GM21529 (cell line): ENCODE results near the gene L3MBTL4.
"Not testable (repeated sequence)": the region's sequence is repeated elsewhere in the genome, so short reads cannot be mapped to it uniquely, and the experiment has no call there.

Experiments used
- ATAC-seq: cut with Tn5 transposase; IDR thresholded peaks from one replicate; pipeline ENCODE4 v1.9.1; 2021; ENCODE audit not compliant: unreplicated experiment

L3MBTL4 gene

DNA sequence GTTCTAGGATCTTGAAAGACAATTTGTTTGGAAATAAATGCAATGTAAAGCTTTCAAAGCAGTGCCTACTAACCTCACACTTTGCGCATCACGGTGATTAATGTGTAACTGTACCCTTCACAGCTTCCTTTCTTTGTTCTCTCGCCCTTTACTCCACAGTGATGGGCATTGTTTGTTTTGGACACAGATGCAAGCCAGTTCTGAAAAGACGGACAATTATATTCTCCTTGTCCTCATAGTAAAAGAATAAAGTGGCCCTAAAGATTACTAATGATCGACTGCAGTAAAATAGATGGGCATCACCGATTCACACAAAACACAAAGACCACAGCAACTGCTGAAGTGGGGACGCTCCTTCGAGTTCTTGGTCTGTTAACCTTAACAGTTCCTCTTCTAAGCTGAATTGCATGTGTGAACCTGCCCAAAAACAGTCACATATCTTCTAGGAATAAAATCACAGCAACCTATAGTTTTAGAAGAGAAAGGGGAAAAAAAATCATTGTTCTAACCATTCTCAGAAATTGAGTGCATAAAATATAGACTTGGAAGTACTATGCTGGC is 7.7 kb downstream of the L3MBTL4 start:
- no peak for ATAC-seq

DNA sequence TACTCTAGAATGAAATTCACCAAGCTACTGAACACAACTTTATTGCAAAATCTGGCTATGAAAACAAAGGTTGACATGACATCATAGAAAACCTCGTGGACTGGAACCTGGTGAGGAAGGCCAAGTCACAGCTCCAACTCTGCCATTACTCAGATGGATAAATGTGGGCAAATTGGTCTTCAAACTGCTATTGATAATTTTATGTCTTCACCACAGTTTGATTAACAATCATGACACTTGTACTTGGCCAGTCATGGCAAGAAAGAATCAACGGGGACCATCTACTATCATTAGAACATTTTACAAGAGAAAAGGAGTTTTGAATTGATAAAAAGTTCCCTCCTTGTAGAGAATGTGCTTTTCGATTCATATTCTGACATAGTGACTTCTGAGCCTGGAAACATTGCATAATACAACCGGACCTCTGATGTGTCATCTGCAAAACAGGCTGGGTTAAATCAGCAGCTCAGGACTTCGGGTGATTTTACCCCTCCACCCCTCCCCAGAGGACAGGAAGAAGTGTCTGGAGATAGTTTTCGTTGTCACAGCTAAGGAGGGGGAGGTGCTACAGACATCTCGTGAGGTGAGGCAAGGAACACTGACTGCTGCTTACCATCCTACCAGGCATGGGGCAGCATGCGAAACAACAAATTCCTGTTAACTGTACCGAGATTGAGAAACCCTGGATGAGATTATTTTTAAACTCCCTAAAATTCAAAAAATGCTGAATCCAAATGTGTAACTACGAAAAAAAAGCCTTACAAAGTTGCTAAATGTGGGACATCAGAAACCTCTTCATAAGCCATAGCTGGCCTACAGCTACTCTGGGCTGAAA is 8.4 kb downstream of the L3MBTL4 start:
- no peak for ATAC-seq

DNA sequence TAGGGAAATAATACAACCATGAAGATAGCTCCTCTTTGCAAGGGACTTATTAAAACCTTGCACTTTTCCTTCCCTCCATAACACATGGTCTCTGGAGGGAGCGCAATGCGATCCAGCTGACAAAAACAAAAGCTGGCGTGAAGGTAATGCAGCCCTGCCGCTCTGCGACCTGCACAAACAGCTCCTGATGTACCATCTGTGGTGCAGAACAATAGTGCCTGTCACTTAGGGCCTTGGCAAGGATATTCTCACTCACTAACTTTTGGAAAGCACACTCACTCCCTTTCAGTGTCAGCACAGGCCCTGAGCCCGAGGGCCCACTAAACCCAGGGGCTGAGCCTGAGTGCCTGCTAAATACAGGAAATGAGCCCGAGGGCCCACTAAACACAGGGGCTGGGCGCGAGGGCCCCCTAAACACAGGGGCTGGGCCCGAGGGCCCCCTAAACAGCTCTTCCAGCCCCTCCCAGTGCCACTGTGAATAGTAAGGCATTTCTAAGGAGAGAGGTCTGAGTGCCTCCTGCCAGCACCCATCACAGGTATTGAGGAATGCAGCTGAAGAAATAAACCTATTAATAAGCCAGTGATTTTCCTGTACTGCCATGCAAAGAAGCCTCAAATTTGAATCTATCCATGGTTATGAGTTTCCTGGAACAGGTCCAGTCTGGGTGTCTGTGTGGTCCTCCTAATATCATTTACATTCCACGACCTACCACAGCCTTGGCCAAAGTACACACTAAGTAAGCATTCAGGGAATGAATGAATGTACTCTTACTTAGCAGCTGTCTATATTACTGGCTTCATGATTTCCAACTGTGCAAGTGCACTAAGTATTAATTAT is 9.3 kb downstream of the L3MBTL4 start:
- no peak for ATAC-seq

DNA sequence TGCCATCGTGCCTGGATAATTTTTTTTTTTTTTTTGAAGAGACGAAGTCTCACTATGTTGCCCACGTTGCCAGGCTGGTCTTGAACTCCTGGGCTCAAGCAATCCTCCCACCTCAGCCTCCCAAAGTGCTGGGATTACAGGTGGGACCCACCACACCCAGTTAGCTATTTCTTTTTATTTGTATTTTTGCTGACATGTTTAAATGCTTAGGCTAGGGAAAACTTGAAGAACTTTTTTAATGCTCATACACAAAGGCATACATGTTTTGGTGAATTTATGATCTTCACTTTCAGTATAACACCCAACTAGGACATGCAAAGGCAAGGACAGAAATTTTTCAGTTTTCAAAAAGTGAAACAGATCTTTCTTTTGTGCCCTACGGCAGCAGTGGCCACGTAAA is 9.9 kb downstream of the L3MBTL4 start:
- no peak for ATAC-seq

DNA sequence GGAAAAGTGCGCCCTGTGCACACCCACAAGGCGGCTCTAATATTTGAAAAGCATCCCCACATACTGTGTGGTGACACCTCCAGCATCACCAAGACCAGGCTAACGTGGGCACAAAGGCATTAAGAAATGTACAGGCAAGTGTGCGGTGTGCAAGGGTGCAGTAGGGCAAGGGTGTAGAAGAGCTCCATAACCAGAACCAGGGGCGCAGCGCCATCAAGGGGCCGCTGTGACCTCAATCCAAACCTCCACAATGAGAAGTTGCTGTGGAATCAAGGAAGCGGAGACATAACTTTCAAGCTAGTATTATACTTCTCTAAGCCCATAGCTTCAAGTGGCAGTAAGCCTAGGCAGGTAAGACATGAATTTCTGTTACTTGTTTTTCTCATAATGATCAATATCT is 13.0 kb downstream of the L3MBTL4 start:
- ATAC-seq = no peak

DNA sequence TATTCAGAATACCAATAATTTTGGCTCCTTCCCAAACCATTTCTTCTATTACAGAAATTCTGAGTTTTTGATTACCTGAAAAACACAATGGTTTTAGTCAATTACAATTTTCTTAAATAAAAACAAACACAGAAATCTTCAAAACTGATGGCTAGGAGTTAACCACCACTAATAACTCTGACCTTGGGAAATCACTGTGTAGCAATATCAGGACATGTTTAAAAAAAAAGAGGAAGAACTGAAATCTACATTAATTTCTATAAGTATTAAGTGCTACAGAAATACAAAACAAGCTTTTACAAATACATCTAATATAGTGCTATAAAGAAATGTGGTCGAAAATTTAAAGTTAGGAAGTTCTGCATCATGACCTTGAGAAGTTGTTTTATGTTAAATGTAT is 14.9 kb downstream of the L3MBTL4 start:
- ATAC-seq = no peak

DNA sequence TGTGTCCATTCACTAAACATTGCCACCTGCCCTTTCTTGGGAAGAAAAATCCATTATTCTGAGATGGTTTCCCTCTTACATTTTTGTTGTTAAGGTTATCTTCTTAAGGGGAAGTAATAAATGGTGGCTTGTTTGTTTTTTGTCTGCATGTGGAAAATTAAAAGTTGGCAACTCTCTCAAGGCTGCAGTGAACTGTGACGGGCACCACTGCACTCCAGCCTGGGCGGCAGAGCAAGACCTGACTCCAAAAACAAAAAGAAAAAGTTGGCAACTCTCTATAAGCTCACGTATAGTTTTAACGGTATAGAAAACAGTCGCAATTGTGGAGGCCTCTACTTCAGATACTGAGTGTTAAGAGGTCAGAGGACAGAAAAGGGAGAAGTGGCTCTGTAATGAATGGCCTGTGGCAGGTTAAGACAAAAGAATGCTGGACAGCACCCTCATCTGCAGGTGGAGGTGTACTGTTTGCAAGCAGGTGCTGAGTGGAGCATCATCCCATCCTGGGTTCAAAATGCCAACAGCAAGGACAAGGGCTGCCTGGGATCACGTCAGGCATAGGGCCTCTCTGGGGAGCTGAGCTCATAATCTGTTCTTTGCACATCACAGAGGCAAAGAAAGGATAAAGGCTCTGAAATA is 16.7 kb downstream of the L3MBTL4 start:
- no peak for ATAC-seq

DNA sequence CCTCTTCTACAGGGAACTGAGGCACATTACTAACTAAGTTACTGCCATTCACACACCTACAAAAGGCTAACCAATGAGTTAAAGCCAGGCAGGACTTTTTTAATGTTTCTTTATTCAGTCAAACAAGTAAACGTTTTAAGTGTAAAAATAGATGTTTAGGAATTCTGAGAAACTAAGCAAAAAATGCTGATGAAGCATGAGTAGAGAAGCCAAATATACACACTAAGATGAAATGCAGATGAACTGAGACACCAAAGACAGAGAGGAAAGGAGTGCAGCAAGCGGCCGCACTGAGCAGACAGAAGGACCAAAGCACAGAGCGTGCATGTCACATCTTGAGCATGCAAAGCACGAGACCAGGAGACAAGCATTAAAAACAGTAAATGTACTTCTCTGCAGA is 17.9 kb downstream of the L3MBTL4 start:
- ATAC-seq = no peak

DNA sequence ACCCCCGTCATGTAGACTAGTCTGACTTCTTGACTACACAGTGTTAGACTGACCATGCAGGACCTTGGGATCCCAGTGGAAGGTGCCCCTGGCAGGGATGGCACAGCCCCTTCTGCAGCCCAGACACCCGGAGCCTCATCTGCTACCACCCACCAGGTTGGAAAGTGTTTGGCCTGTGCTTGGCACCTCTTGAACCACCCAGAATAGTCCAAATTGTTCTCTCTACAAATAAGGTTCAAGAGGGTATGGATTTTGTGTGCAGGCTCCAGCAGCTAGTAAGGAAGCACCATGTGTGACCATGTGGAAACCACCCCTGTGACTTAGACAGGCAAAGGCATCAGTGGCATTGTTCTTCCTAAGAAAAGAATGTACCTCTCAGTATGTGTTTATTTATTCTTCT is 18.4 kb downstream of the L3MBTL4 start:
- ATAC-seq = no peak

DNA sequence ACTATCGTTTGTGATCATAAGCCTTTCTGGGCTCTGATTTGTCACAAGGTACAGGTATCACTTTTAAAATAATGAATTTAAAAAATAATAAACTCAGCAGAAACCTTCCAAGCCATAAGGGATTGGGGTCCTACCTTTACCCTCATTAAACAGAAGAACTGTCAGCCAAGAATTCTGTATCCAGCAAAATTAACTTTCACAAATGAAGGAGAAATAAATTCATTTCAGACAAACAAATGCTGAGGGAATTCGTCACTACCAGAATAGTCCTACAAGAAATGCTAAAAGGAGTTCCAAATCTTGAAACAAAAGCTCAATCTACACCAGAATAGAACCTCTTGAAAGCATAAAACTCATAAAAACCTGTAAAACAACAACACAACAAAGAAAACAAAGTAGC is 25.7 kb downstream of the L3MBTL4 start:
- no peak for ATAC-seq

DNA sequence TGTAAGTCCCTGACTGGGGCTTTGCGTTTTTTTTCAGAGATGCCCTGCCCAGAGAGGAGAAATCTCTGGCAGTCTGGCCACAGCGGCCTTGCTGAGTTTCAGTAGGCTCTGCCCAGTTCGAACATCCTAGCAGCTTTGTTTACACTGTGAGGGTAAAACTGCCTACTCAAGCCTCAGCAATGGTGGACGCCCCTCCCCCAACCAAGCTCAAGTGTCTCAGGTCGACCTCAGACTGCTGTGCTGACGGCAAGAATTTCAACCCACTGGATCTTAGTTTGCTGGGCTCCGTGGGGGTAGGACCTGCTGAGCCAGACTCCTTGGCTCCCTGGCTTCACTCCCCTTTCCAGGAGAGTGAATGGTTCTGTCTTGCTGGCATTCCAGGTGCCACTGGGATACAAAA is 31.7 kb downstream of the L3MBTL4 start:
- no peak for ATAC-seq

DNA sequence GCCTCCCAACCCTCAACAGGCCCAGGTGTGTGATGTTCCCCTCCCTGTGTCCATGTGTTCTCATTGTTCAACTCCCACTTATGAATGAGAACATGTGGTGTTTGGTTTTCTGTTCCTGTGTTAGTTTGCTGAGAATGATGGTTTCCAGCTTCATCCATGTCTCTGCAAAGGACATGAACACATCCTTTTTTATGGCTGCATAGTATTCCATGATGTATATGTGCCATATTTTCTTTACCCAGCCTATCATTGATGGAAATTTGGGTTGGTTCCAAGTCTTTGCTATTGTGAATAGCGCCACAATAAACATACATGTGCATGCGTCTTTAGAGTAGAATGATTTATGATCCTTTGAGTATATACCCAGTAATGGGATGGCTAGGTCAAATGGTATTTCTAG is 37.2 kb downstream of the L3MBTL4 start:
- ATAC-seq = not testable (repeated sequence)

DNA sequence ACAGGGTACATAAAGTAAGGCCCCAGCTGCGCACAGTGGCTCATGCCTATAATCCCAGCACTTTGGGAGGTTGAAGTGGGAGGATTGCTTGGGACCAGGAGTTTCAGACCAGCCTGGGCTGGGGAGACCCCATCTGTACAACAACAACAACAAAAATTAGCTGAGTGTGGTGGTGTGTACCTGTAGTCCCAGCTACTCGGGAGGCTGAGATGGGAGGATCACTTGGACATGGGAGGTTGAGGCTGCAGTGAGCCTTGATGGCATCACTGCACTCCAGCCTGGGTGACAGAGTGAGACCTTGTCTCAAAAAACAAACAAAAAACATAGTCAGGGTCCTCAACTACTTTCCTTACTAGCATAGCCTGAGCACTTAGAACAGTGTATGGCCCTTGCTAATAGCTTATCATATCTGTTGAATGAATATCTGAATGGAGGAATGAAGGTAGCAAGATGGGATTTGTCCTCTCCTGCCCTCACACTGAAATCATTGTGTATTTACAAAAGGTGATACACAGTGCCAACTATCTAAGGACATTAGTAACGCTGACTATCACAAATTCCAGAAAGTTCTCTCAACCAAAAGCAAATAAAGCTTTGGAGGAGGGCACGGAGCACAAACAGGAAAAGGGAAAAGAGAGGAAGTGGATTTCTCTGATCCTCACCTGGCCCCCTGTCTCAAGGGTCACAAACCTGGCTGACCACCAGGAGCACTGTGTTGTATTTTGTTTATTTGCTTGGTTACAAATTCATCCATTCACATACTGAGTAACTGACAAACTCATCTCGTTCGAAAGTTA is 38.1 kb downstream of the L3MBTL4 start:
- ATAC-seq = no peak

DNA sequence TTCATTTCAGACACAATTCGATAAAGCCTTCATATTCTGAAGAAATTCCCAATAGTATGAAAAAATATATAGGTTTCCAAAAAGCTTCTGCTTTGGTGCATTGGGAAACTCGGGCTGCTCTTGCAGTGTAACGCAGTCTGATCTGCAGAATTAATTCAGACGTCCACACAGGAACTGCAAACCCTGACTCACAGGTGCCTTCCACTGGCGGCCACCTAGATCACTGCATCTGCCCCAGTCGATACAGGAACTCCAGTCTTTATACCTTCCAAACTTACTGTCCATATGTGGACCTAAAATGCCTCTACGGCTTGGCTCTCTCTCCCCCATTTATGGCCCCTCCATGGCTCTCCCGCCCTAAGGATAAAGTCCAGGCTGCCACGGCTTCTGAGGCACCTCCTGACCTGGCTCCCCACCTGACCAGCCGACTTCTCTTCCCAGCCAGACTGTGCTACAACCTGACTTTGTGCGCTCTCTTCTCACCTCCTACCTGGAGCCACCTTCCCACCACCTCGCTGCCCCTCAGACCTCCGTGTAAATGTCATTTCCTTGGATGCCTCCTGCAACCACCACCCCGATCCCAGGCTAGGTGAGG is 39.7 kb downstream of the L3MBTL4 start:
- no peak for ATAC-seq

DNA sequence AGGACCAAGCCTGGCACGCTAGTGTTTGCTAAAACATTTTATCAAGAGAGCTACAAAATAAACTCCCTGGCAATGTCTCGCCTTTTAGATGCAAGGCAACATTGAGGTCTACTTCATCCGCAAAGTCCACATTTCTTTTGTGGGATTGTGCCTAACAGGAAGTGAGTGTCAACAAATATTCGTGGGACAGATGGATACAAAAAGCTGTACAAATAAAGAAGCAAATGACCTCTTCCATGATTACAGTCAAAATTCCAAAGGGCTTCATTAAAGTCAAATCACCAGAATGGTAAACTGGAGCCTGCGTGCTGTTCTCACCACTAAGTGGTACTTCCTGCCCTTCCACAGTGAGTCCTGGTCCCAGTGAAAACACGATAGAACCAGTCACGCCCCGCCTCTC is 40.4 kb downstream of the L3MBTL4 start:
- ATAC-seq = no peak

DNA sequence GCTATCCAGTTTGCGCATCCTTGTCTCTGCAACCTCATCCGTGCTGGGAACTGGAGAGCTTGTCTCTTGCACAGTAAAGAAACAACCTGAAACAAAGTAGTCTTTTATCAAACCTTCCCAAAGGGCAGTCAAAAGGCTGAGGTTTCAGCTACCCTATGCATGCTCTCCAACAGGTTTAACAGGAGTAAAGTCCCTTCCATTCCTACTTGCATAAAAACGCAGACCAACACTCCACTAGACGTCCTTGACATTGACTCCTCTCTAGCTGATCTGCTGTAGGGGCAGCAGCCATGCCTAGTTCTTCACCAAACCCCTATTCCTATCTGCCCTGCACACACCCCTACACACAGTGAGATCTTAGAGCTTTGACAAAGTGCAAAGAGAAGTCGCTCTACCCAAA is 41.5 kb downstream of the L3MBTL4 start:
- no peak for ATAC-seq

DNA sequence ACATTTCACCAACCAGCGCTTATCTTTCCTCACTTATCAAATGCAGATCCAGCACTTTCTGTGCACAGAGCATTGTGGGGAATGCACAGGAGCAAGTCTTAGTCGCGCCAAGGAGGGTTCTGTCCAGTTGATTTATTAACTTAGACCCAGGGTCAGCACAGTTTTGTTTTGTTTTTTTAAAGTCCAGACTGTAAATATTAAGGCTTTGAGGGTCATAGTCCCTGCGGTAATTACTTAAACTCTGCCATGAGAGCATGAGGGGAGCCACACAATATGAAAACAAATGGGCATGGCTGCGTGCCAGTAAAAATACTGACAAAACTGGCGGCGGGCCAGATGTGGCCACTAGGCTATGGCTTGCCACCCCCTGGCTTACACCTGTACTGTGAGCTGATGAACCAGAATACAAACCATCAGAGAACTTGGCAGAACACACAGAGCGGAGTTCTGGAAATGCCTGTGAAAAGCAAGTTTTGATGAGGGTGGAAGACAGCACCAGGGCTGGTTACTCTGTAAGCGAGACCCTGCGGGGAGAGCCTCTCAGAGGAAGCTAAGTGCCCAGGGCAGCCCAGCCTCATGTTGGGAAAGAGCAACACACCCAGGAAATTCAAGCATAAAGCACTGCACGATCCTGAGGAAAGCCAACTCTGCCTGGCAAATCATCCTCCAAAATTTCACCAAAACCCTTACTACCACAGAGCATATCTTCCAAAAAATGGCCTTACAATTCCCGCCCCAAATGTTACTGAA is 43.6 kb downstream of the L3MBTL4 start:
- no peak for ATAC-seq

DNA sequence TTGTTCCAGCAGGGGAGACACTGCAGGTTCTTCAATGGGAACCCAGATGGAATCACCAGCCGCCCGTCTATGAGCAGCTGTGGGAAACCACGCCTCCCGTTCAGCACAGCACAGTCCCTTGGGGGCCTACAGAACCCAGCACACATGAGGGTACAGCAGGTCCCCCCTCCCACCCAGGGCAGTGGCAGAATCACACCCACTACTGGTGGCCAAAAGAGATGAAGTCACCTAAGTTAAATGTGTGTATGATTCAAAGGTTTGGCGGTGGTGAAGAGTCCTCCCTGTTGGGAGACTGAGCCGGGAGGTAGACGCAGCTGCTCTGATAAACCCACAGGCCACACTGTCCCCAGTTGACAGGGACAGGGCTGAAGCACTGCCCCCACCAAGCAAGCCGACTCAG is 44.3 kb downstream of the L3MBTL4 start:
- ATAC-seq = no peak

DNA sequence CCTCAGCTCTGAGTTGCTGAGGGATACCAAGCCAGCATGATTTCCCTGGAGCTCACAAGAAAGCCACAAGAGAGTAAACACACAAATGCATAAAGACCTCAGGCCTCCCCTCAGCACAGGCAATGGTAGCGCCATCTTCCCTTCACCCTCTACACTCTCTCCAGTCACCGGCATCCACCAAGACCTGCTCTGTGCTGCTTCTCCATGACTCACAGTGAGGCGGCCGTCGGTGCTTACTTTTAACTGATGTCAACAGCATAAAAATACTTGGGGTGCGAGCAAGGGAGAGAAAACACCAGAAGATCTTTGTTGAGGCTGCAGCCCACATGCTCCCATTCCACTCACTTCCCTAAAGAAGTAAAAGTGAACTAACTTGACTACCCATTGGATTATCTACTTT is 46.7 kb downstream of the L3MBTL4 start:
- ATAC-seq = no peak

DNA sequence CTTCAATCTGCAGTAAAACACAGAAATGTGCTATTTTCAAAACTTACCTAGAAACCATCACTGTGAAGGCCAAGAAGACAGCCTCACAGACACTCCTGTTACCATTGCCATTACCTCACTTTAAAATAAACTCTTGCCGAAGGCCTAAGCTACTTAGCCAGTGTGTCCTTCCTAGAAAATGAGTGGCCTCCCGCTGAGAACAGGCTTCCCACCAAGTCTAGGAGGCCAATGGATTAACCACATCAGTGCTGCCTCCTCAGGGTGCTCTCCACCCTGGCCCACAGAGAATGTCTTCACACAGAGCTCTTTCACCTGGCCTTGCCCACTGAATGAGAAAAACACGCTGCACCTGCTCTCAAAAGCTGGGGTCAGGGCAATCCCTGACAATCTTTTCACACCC is 47.5 kb downstream of the L3MBTL4 start:
- ATAC-seq = no peak
